Breast epithelium (tissue), 3 donors: ENCODE data around the gene CORO2B.

Source experiments
- POLR2AphosphoS5 ChIP-seq, 3 donors: sonication (generic); formaldehyde crosslinking; IDR thresholded peaks; one replicate each; pipeline ENCODE4 v1.6.1; 2017; ENCODE audit warnings: antibody characterized with exemption in 3 of 3
- TF ChIP-seq, protein P1 (sequence below), 3 donors: fragments of 450-650 bp; IDR thresholded peaks; one replicate each; pipeline ENCODE4 v1.5.1; 2016 to 2017; ENCODE audit warnings: antibody characterized with exemption in 3 of 3, mild to moderate bottlenecking in 3 of 3, moderate library complexity in 3 of 3

DNA sequence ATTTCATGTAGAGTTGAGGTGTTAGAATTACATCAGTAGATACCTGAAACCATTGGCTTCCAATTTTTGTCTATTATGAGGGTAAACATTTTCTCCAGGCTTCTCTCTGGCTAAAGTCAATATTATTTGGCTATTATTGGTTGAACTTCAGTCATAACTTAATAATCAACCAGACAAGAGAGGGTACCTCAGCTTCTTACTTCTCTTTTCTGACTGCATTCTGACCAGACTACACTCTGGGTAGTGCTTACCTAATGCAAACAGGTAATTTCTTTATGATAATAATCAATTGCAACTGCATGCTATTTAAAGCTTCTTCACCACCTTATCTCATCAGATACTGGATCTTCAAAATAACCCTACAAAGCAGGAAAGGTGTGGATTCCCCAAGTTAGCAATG lies 156.8 kb downstream of the CORO2B start:
- no peak for TF ChIP-seq POLR2AphosphoS5 (IDR thresholded peaks at IDR 0.05)
- TF ChIP-seq, protein P1, sequence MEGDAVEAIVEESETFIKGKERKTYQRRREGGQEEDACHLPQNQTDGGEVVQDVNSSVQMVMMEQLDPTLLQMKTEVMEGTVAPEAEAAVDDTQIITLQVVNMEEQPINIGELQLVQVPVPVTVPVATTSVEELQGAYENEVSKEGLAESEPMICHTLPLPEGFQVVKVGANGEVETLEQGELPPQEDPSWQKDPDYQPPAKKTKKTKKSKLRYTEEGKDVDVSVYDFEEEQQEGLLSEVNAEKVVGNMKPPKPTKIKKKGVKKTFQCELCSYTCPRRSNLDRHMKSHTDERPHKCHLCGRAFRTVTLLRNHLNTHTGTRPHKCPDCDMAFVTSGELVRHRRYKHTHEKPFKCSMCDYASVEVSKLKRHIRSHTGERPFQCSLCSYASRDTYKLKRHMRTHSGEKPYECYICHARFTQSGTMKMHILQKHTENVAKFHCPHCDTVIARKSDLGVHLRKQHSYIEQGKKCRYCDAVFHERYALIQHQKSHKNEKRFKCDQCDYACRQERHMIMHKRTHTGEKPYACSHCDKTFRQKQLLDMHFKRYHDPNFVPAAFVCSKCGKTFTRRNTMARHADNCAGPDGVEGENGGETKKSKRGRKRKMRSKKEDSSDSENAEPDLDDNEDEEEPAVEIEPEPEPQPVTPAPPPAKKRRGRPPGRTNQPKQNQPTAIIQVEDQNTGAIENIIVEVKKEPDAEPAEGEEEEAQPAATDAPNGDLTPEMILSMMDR (IDR thresholded peaks at IDR 0.05), result no peak
